Activated CD4-positive, alpha-beta T cell treated with anti-CD3 and anti-CD28 coated beads for 36 hours (primary cell): Measurements from ENCODE around the gene DLL3. TPM values are rescaled to one million over a fixed set of nuclear protein-coding genes. Genes with fewer than 3 reads are reported as not detected.

Experiments used
- ATAC-seq: fragments of 200-7000 bp; cut with Tn5 transposase; one replicate; pipeline ENCODE4 v1.10.0; 2021; ENCODE audit warnings: mild to moderate bottlenecking, moderate library complexity
- CTCF ChIA-PET: fragments of 350-600 bp; sonication (Branson Sonifier 250); formaldehyde crosslinking; loops from one replicate; lab custom pipeline; 2021; ENCODE audit warnings: antibody characterized with exemption; lab: Charles Lee
- POLR2A ChIA-PET: fragments of 350-600 bp; sonication (Branson Sonifier 250); formaldehyde crosslinking; loops from one replicate; lab custom pipeline; 2021; ENCODE audit warnings: antibody characterized with exemption, inconsistent platforms; lab: Charles Lee
- DNase-seq: peaks from one replicate; pipeline ENCODE4 v3.0.0-alpha.2; 2020
- H3K27ac Mint-ChIP-seq: one replicate; pipeline ENCODE4 v1.8.0; 2021; ENCODE audit warnings: mixed read lengths
- H3K27me3 Mint-ChIP-seq: one replicate; pipeline ENCODE4 v1.8.0; 2021; ENCODE audit warnings: mixed read lengths
- H3K36me3 Mint-ChIP-seq: one replicate; pipeline ENCODE4 v1.8.0; 2021; ENCODE audit warnings: low read depth, mixed read lengths
- H3K4me1 Mint-ChIP-seq: one replicate; pipeline ENCODE4 v1.8.0; 2021; ENCODE audit warnings: mixed read lengths
- H3K4me3 Mint-ChIP-seq: one replicate; pipeline ENCODE4 v1.8.0; 2021; ENCODE audit warnings: mild to moderate bottlenecking, moderate library complexity, mixed read lengths
- H3K9me3 Mint-ChIP-seq: one replicate; pipeline ENCODE4 v1.8.0; 2021; ENCODE audit warnings: low read depth, mixed read lengths
- intact Hi-C, 2 experiments: fragments of 100-400 bp; cut with DNase I in 1 of 2; cut with micrococcal nuclease in 1 of 2; formaldehyde crosslinking; loops; one replicate each; pipeline versions ENCODE4 v1.14.2 to v1.15.1; 2022 to 2024; cut with DNase I, micrococcal nuclease
- total RNA-seq, 2 experiments: library from RNA; stranded (reverse); gene quantifications; one replicate each; pipeline ENCODE4 v1.2.3, GENCODE V29; 2021

The DLL3 gene
- total RNA-seq, 2 experiments from 2014 or later: 0.72 to 0.94 TPM

DNA sequence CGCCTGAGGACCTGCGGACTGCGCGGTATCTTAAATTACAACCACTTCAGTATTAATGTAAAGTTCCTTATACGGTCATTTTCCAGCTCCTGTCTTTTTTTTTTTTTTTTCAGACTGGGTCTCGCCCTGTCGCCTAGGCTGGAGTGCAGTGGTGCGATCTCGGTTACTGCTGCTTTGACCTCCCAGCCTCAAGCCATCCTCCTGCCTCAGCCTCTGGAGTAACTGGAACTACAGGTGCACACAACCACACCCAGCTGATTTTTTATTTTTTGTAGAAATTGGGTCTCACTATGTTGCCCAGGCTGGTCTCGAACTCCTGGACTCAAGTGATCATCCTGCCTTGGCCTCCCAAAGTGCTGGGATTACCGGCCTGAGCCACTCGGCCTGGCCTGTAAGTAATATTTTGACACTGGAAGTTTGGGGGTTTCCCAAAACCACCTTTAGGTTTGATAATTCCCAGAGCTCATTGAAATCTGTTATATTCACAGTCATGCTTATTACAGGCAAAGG lies 34.3 kb downstream of the DLL3 start:
- peak; percentile 23 for ATAC-seq
- no peak overlapping the region for H3K27ac Mint-ChIP-seq
- peaks cover 9% of the 10 kb centered on the region for H3K36me3 Mint-ChIP-seq

DNA sequence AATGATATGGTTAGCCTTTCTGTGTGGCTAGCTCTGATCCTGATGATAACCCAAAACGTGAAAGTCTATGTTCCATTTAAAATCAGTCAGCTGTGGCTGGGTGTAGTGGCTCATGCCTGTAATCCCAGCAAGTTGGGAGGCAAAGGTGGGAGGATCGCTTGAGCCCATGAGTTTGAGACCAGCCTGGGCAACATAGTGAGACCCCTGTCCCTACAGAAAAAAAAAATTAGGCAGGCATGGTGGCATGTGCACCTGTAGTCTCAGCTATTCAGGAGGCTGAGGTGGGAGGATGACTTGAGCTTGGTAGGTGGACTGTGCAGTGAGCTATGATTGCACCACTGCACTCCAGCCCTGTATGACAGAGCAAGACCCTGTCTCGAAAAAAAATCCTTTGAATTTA lies 35.0 kb downstream of the DLL3 start:
- Mint-ChIP-seq H3K27ac (no peak overlapping the region), H3K9me3 (no peaks in the 10 kb centered on the region), H3K27me3 (no peaks in the 10 kb centered on the region), H3K4me3 (no peak overlapping the region), H3K36me3 (peaks cover 13% of the 10 kb centered on the region), H3K4me1 (peaks cover 32% of the 10 kb centered on the region)
- POLR2A ChIA-PET: no interaction called here
- intact Hi-C loops: loop anchor here (5.0 kb wide), 4 partner anchors 36 to 411 kb away; partner anchors contain the start of genes SAMD4B (in 2 of the 2) and DLL3 (in 1 of the 2)
- DNase-seq: no peak
- CTCF ChIA-PET: interaction anchor here (0.6 to 4.5 kb wide), 18 partner anchors 9 to 316 kb away, joined by 3 to 47 read pairs (median 5); partner anchors contain the start of genes MED29, PAF1, RPS16 and SELENOV
- no peak for ATAC-seq

More for the DNA sequence above, 34.3 kb downstream of the DLL3 start:
- H3K27me3 Mint-ChIP-seq: no peaks in the 10 kb centered on the region
- H3K4me3 Mint-ChIP-seq: peak overlapping the region; percentile 93
- ChIA-PET CTCF (interaction anchor here (0.7 to 4.5 kb wide), 19 partner anchors 9 to 142 kb away, joined by 3 to 47 read pairs (median 6); partner anchors contain the start of genes MED29, PAF1, RPS16 and SELENOV), POLR2A (interaction anchor here (1.4 to 1.6 kb wide), 2 partner anchors 58 to 97 kb away, joined by 3 to 13 read pairs; partner anchors contain the start of gene RPS16)
- no peaks in the 10 kb centered on the region for H3K9me3 Mint-ChIP-seq
- DNase-seq: no peak
- intact Hi-C loops: loop anchor here (5.0 kb wide), 4 partner anchors 36 to 411 kb away; partner anchors contain the start of genes SAMD4B (in 2 of the 2) and DLL3 (in 1 of the 2)
- H3K4me1 Mint-ChIP-seq: peaks cover 32% of the 10 kb centered on the region

DNA sequence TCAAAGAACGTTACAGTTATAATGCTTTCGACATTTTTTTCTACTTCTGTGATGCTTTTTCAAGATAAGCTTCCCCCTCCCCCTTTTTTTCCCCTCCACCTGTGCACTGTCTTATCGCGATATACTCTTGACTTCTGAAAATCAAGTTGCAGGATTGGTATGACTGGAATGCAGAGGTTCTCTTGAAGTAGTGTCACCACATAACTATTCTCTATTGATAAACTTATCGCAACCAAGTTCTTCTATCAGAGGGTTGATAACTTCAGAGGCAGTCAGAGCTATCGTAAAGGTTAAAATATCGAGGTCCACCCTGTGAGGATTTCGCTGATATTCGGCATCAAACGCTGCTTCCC lies 40.4 kb downstream of the DLL3 start:
- Mint-ChIP-seq H3K27me3 (no peaks in the 10 kb centered on the region), H3K4me1 (peaks cover 47% of the 10 kb centered on the region), H3K4me3 (peak overlapping the region; percentile 84), H3K9me3 (no peaks in the 10 kb centered on the region), H3K27ac (peak overlapping the region; percentile 92), H3K36me3 (peaks cover 13% of the 10 kb centered on the region)
- POLR2A ChIA-PET: interaction anchor here (1.3 kb wide), 1 partner anchor 103 kb away, joined by 7 read pairs; the partner anchor contains the start of gene RPS16
- DNase-seq (no peak), ATAC-seq (peak; percentile 35)
- intact Hi-C loops: no loop called here
- CTCF ChIA-PET: interaction anchor here (0.6 to 2.5 kb wide), 6 partner anchors 12 to 285 kb away, joined by 3 to 16 read pairs (median 3); no protein-coding TSS in a partner anchor

DNA sequence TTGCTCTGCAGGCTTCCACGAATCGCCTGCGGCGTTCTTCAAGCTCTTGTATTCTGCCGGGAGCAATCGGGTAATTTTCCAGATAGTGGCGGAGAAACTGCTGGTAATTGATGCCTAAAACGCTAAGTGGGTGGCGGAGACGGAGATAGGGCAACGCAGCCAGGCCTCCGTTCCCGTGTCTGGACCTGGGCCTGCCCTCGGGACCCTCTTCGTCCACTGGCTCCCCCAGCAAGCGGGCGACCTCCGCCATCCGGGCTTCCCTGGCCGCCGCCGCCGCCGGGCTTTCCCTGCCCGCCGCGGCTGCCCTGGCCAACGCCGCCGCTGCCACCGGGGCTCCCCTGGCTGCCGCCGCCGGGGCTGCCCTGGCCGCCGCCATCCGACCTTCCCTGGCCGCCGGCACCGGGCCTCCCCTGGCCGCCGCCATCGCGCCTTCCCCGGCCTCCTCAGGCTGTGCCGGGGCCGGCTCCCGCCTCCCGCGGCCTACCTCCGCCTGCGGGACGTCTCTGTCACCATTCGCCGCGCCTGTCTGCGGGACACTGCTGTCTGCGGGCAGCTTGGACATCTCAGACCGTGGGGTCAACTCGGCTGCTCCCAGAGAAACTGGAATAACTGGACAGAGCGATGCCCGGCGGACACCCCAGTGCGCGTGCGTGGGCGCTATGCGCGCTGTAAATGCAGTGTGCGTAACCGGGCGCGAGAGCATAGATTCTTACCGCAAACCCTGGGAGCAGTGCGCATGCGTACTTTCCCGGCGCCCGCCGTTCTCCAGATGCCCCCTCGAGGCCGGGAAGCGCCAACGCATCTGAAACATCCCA lies 41.0 kb downstream of the DLL3 start, which contains the start of gene EID2:
Gene EID2 (minus strand): TSS at position 644 of the 815 bp plus-strand sequence. CDS start 82 bp downstream, at position 562.
- peak; percentile 80 for ATAC-seq
- POLR2A ChIA-PET: interaction anchor here (1.3 kb wide), 1 partner anchor 104 kb away, joined by 7 read pairs; the partner anchor contains the start of gene RPS16
- intact Hi-C loops: loop anchor here (1.0 to 10.0 kb wide), 9 partner anchors 7 to 417 kb away; partner anchors contain the start of genes FBL (in 2 of the 2), EID2B (in 1 of the 2), PLEKHG2 (in 1 of the 2) and SUPT5H (in 1 of the 2)
- Mint-ChIP-seq H3K9me3 (no peaks in the 10 kb centered on the region), H3K4me3 (peak within 1 kb of the TSS; percentile 84), H3K4me1 (peaks cover 53% of the 10 kb centered on the region), H3K36me3 (peaks cover 13% of the 10 kb centered on the region), H3K27ac (peak within 1 kb of the TSS; percentile 94), H3K27me3 (no peaks in the 10 kb centered on the region)
- CTCF ChIA-PET: interaction anchor here (0.7 to 3.7 kb wide), 10 partner anchors 12 to 284 kb away, joined by 3 to 25 read pairs (median 4); no protein-coding TSS in a partner anchor
- peak; percentile 98 for DNase-seq

DNA sequence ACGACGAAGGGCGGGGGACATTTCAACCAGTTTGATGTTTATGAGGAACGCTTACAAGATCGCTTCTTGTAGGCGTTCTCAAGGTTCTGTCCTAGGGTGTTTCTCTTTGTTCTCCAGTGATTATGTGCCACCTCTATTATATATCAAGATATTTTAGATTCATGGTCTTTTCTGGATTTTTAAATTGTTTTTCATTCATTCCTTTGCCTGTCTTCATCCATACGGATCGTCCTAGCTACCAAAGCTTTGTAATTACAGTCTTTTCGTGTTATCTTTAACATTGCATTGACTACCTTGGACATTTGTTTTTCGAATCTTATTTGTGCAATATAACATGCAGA lies 41.6 kb downstream of the DLL3 start:
- H3K27ac Mint-ChIP-seq: peak overlapping the region; percentile 94
- ChIA-PET CTCF (interaction anchor here (0.9 to 3.7 kb wide), 7 partner anchors 11 to 137 kb away, joined by 3 to 25 read pairs (median 5); no protein-coding TSS in a partner anchor), POLR2A (no interaction called here)
- DNase-seq (no peak), ATAC-seq (no peak)
- H3K4me1 Mint-ChIP-seq: peaks cover 57% of the 10 kb centered on the region
- no peaks in the 10 kb centered on the region for H3K9me3 Mint-ChIP-seq
- intact Hi-C loops: loop anchor here (1.0 to 10.0 kb wide), 9 partner anchors 8 to 418 kb away; partner anchors contain the start of genes FBL (in 2 of the 2), EID2B (in 1 of the 2), PLEKHG2 (in 1 of the 2) and SUPT5H (in 1 of the 2)
- H3K27me3 Mint-ChIP-seq: no peaks in the 10 kb centered on the region
- H3K36me3 Mint-ChIP-seq: peaks cover 13% of the 10 kb centered on the region
- peak overlapping the region; percentile 84 for H3K4me3 Mint-ChIP-seq

DNA sequence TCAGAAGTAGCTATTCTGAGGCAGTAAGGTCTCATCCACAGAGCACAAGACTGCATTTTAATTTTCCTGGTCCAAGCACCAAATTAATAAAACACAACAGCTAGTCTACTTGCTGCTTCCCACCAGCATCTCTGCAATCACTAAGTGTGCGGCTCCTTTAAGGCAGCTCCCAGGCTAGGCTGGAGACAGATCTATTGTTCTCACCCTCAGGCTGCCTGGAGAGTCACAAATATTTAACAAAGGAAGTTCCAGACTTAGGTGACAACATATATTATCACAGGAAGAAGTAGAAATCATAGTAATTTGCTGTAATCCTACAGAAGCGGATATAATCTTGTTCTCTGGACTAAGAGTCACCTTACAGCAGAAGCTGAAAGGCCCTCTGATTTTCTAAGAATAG lies 43.5 kb downstream of the DLL3 start:
- POLR2A ChIA-PET: no interaction called here
- ATAC-seq: no peak
- H3K4me3 Mint-ChIP-seq: no peak overlapping the region

DNA sequence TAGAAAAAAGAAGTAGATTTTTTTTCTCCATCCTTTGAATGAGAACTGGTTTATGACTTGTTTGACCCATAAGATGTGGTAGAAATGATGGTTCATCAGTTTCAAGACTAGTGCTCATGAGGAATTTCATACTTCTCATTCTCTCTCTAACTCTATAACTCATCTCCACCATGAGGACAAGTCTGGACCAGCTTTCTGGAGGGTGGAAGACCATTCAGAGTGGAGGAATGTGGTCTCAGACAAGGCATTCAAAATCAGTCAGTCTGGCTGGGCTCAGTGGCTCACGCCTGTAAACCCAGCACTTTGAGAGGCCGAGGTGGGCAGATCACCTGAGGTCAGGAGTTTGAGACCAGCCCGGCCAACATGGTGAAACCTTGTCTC lies 44.7 kb downstream of the DLL3 start:
- Mint-ChIP-seq H3K9me3 (no peaks in the 10 kb centered on the region), H3K27ac (peak overlapping the region; percentile 28), H3K4me1 (peaks cover 53% of the 10 kb centered on the region), H3K36me3 (peaks cover under 1% of the 10 kb centered on the region), H3K27me3 (no peaks in the 10 kb centered on the region), H3K4me3 (no peak overlapping the region)
- intact Hi-C loops: loop anchor here in 1 of 2 experiments (5.0 to 10.0 kb wide), 2 partner anchors 134 to 301 kb away; partner anchors contain the start of gene FBL
- DNase-seq: no peak
- POLR2A ChIA-PET: interaction anchor here (1.0 kb wide), 1 partner anchor 108 kb away, joined by 4 read pairs; the partner anchor contains the start of gene RPS16
- CTCF ChIA-PET: interaction anchor here (1.2 to 3.7 kb wide), 6 partner anchors 8 to 129 kb away, joined by 3 to 25 read pairs (median 7); no protein-coding TSS in a partner anchor
- peak; percentile 13 for ATAC-seq

More for the DNA sequence above, 43.5 kb downstream of the DLL3 start:
- H3K4me1 Mint-ChIP-seq: peaks cover 64% of the 10 kb centered on the region
- no peaks in the 10 kb centered on the region for H3K27me3 Mint-ChIP-seq
- no peak for DNase-seq
- CTCF ChIA-PET: interaction anchor here (1.2 to 3.7 kb wide), 7 partner anchors 9 to 131 kb away, joined by 3 to 25 read pairs (median 5); no protein-coding TSS in a partner anchor
- H3K27ac Mint-ChIP-seq: peak overlapping the region; percentile 60
- intact Hi-C loops: loop anchor here in 1 of 2 experiments (5.0 to 10.0 kb wide), 2 partner anchors 135 to 303 kb away; partner anchors contain the start of gene FBL
- no peaks in the 10 kb centered on the region for H3K9me3 Mint-ChIP-seq
- peaks cover 11% of the 10 kb centered on the region for H3K36me3 Mint-ChIP-seq

DNA sequence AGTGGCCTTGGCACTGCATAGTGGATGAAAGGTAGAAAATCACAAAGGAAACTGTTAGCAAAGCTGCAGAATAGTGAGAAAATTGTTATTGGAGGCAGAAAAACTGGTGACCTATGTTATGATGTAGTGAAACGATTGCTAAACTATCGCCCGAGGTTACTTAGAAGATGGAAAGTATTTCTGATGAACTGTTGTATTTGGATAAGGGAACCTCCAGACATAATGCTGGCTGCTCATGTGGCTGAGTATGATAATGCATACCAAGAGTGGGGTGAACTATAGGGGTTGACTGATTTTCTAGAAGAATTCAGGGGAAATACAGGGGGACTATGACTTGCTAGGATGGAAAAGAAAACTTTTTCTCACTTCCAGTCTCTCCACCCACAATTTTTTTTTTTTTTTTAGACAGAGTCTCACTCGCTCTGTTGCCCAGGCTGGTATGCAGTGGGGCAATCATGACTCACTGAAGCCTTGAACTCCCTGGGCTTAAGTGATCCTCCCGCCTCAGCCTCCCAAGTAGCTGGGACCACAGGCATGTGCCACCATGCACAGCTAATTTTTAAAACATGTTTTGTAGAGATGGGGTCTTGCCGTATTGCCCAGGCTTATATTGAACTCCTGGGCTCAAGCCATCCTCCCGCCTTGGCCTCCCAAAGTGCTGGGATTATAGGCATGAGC lies 45.6 kb downstream of the DLL3 start:
- H3K36me3 Mint-ChIP-seq: no peaks in the 10 kb centered on the region
- H3K27ac Mint-ChIP-seq: peak overlapping the region; percentile 62
- DNase-seq (peak; percentile 37), ATAC-seq (peak; percentile 28)
- intact Hi-C loops: loop anchor here in 1 of 2 experiments (5.0 to 10.0 kb wide), 2 partner anchors 133 to 300 kb away; partner anchors contain the start of gene FBL
- ChIA-PET CTCF (interaction anchor here (0.5 to 2.2 kb wide), 5 partner anchors 11 to 140 kb away, joined by 3 to 8 read pairs (median 4); partner anchors contain the start of gene EID2B), POLR2A (no interaction called here)
- no peaks in the 10 kb centered on the region for H3K9me3 Mint-ChIP-seq
- peaks cover 49% of the 10 kb centered on the region for H3K4me1 Mint-ChIP-seq
- no peak overlapping the region for H3K4me3 Mint-ChIP-seq
- H3K27me3 Mint-ChIP-seq: no peaks in the 10 kb centered on the region

DNA sequence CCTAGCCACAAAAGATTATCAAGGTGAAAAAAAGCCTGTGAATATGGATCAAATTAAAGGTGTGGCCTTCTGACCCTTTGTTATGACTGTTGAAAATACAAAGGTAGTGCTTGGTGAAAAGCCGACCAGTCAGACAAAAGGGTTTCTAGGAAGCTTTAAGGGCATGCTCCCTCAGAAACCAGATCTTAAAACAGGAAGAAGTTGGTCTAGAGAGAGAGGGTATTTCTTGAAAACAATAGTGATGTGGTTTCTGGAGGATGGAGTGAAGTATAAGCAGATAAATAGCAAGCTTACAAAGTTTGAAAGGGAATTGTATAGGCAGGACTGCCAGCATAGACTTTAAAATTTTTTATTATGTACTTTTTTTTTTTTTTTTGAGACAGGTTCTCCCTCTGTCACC lies 46.2 kb downstream of the DLL3 start:
- intact Hi-C loops: loop anchor here in 1 of 2 experiments (5.0 to 10.0 kb wide), 2 partner anchors 132 to 300 kb away; partner anchors contain the start of gene FBL
- no peak overlapping the region for H3K4me3 Mint-ChIP-seq

DNA sequence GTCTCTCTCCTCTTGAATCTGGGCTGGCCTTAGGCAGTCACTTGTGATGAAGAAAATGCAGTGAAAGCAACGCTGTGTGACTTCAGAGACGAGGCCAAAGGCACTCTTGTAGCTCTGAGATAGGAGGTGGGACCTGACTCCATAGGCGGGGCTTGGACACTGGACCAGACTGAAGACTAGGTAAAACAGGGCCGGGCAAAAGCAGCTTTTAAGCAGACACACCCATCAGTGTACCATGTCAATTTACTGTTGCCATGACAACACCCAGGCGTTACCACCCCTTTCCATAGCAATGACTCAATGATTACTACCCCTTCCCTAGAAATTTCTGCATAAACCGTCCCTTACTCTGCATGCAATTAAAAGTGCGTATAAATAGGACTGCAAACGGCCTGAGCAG lies 47.9 kb downstream of the DLL3 start:
- Mint-ChIP-seq H3K9me3 (no peaks in the 10 kb centered on the region), H3K27ac (no peak overlapping the region), H3K4me3 (no peak overlapping the region), H3K36me3 (no peaks in the 10 kb centered on the region), H3K27me3 (no peaks in the 10 kb centered on the region), H3K4me1 (peaks cover 41% of the 10 kb centered on the region)
- ChIA-PET POLR2A (no interaction called here), CTCF (interaction anchor here (0.6 to 5.3 kb wide), 4 partner anchors 102 to 126 kb away, joined by 3 to 33 read pairs (median 4); partner anchors contain the start of gene RPS16)
- ATAC-seq (no peak), DNase-seq (peak; percentile 26)
- intact Hi-C loops: loop anchor here in 1 of 2 experiments (10.0 kb wide), 1 partner anchor 298 kb away; the partner anchor contains the start of gene FBL

More for the DNA sequence above, 46.2 kb downstream of the DLL3 start:
- peak overlapping the region; percentile 62 for H3K27ac Mint-ChIP-seq
- DNase-seq (no peak), ATAC-seq (no peak)
- peaks cover 49% of the 10 kb centered on the region for H3K4me1 Mint-ChIP-seq
- no peaks in the 10 kb centered on the region for H3K36me3 Mint-ChIP-seq
- ChIA-PET CTCF (interaction anchor here (0.6 to 5.3 kb wide), 7 partner anchors 11 to 140 kb away, joined by 3 to 33 read pairs (median 4); partner anchors contain the start of gene EID2B), POLR2A (no interaction called here)
- no peaks in the 10 kb centered on the region for H3K9me3 Mint-ChIP-seq
- H3K27me3 Mint-ChIP-seq: no peaks in the 10 kb centered on the region
